ENCODE measurements around the gene EHF. TPM values are rescaled to one million over a fixed set of nuclear protein-coding genes. Genes with fewer than 3 reads are reported as not detected.

EHF gene
- total and polyA plus RNA-seq, 12 donors = 0.11 to 6.8 (median 0.76) TPM

DNA sequence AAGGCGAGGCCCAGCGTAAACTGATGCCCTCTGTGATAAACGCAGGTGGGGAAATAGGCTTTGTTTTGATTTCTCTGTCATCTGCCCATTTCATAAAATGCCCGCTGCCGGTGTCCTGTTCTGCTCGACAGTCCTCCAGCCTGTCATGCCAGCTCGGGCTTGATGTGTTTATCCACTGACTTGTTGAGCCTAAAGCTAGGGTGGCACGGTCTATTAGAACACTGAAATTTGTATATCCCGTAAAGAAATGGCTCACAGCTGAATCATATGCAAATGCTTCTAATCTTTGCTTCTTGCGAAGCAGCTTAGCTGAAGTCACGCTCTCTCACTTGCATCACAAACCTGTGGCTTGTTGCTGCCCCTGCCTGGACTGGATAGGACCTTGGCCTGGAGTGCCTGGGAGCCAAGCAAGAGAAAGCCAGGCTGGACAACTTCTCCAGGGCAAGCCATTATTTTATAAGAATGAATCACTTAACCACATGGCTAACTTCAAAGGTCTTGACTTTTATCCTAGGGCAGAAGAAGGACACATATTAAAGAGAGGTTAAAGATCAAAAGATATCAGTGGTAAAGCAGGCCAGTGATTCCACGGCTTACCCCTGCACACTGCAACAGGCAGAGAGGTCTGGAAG lies 33.1 kb downstream of the EHF start:
- intact Hi-C loops (cut with DNase I) = no loop called here
- H3K27me3 ChIP-seq = no peaks in the 10 kb centered on the region

DNA sequence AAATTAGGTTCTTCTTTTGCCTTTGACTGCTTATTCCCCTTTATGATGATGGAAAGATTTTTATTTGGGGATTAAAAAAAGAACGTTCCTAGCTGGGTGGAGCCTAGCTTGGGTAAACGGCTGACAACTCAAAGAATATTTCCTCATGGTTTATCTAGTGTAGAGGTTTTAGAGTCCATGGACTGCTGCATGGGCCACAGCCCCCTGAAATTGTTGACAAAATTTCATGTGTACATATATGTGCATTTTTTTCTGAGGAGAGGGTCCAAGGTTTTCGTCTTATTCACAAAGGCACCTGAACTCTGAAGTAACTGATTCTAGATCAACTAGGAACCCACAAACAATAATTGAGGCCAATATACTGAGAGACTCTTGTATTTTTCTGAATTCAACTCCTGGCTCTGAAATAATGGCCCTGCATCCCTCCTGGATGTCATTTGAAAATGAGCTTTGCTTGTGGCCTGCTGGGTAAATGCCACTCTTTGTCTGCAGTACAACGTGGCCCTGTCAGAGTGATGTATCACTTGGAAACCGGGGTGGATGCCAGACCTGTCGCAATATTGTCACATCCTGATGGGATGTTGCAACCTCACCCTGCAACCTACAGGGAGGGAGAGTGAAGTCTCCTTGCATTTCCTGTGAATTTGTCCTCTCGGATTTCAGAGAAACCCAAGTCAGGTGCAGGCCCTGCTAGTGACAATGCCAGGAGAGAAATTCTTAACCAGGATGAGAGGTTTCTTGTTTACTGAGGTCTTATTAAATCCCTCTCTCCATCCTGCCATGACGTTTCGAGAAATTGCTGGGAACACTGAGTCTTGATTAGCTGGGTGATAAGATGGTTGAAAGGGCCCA lies 33.8 kb downstream of the EHF start:
- Histone ChIP-seq H3K4me1 (replicated peaks in 1 of 2) (peaks cover 15 to 33% of the 10 kb centered on the region in 2 donors), H3K36me3 (replicated peaks in 1 of 2) (no peaks in the 10 kb centered on the region), H3K4me3 (no peak overlapping the region), H3K9me3 (replicated peaks in 1 of 3) (no peaks in the 10 kb centered on the region), H3K27me3 (no peaks in the 10 kb centered on the region), H3K27ac (peak overlapping the region; percentile 17 to 94 (median 83))
- intact Hi-C loops (cut with DNase I) = no loop called here
- 25 to 36% (median 27%) methylated on average over 9 of the region's 9 CpGs for WGBS, 4 donors
- peak; percentile 89 to 97 (median 94) for DNase-seq
- TF ChIP-seq POLR2A (IDR thresholded peaks at IDR 0.05) (peak in 1 of 2 donors; percentile 70), CTCF (IDR thresholded peaks at IDR 0.05) (peak in 2 of 6 experiments; percentile 8 to 12)

More for the DNA sequence above, 33.1 kb downstream of the EHF start:
- Histone ChIP-seq H3K9me3 (replicated peaks in 1 of 3) (no peaks in the 10 kb centered on the region), H3K27ac (peak overlapping the region; percentile 26 to 94 (median 83)), H3K4me3 (no peak overlapping the region), H3K36me3 (replicated peaks in 1 of 2) (no peaks in the 10 kb centered on the region), H3K4me1 (replicated peaks in 1 of 2) (peaks cover 15 to 35% of the 10 kb centered on the region in 2 donors)
- peak; percentile 82 to 98 (median 95) for DNase-seq
- TF ChIP-seq POLR2A (IDR thresholded peaks at IDR 0.05) = peak in 1 of 2 donors; percentile 56
- no peak for TF ChIP-seq CTCF (IDR thresholded peaks at IDR 0.05)
- WGBS, 4 donors = 42 to 66% (median 49%) methylated on average over 10 to 12 of the region's 12 CpGs

DNA sequence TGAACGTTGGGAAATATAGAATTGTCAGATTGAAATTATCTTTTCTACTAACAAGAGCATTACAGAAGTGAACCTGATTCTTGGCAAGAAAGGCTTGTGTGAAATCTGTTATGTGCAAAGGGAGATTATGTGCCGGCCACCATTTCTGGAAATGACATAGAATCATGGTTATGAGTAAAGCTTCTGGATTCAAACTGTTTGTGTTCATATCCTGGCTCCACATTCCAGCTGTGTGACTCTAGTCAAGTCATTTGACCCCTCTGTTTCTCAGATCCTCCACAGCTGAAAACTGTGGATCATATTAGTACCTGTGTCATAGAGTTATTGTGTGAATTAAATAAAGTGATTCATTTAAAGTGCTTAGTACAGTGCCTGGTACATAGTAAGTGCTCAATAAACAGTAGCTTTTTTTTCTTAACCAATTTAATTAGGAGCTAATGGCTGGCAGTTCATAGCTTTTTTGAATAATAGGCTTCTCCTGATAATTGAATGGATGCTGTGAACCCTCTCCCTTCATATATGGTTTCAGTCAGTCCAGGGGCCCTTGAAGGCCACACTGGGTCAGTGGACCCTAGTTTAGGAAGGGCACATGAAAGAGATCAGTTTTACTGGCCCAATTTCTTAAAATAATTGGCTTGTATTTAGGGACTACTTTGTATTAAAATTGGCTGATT lies 34.6 kb downstream of the EHF start:
- Histone ChIP-seq H3K4me3 (no peak overlapping the region), H3K27me3 (no peaks in the 10 kb centered on the region), H3K4me1 (replicated peaks in 1 of 2) (peaks cover 15 to 31% of the 10 kb centered on the region in 2 donors), H3K9me3 (replicated peaks in 1 of 3) (no peaks in the 10 kb centered on the region), H3K36me3 (replicated peaks in 1 of 2) (no peaks in the 10 kb centered on the region), H3K27ac (peak overlapping the region; percentile 3 to 94 (median 83))
- intact Hi-C loops (cut with DNase I) = no loop called here
- TF ChIP-seq POLR2A (IDR thresholded peaks at IDR 0.05) (no peak), CTCF (IDR thresholded peaks at IDR 0.05) (no peak)
- DNase-seq = peak in 1 of 7 donors; percentile 57
- 37 to 42% (median 40%) methylated on average over 2 of the region's 2 CpGs for WGBS, 4 donors
